ENCODE data around the gene VSX2. TPM values are rescaled to one million over a fixed set of nuclear protein-coding genes. Genes with fewer than 3 reads are reported as not detected.

The VSX2 gene
- total RNA-seq, 1 donor from 2014 or later, result not detected

- Mint-ChIP-seq H3K4me3 (ENCODE audit: unreplicated experiment) (no peak overlapping the region), H3K27me3 (ENCODE audit: low read depth) (no peaks in the 10 kb centered on the region), H3K4me1 (ENCODE audit: low read depth) (no peaks in the 10 kb centered on the region), H3K36me3 (ENCODE audit: low read depth) (peaks cover 23% of the 10 kb centered on the region), H3K27ac (ENCODE audit: unreplicated experiment) (no peak overlapping the region), H3K9me3 (ENCODE audit: low read depth) (no peaks in the 10 kb centered on the region)
- no peak for TF ChIP-seq CTCF (IDR thresholded peaks at IDR 0.05)
- no peak for DNase-seq (ENCODE audit: low spot score)
Measured at GRCh38 chr14:74292061-74292460, 52.8 kb downstream of the VSX2 start.

DNA sequence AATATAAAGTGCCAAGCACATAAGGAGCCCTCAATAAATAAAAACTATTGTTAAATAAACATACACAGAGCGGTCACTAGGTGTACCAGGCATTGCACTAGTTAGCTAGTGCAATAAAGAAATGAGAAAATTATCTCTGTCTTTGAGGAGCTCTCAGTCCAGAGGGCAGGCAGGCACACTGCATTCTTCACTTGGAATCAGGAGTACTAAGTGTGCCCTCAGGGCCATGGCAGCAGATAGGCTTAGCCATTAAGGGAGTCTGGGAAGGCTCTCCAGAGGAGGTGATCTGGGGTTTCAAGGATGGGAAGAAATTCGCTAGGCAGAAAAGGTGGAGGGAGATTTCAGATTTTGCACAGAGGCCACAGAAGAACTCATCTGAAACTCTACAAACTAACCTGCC, 54.4 kb downstream of the VSX2 start:
- no peaks in the 10 kb centered on the region for H3K27me3 Mint-ChIP-seq (ENCODE audit: low read depth)

DNA sequence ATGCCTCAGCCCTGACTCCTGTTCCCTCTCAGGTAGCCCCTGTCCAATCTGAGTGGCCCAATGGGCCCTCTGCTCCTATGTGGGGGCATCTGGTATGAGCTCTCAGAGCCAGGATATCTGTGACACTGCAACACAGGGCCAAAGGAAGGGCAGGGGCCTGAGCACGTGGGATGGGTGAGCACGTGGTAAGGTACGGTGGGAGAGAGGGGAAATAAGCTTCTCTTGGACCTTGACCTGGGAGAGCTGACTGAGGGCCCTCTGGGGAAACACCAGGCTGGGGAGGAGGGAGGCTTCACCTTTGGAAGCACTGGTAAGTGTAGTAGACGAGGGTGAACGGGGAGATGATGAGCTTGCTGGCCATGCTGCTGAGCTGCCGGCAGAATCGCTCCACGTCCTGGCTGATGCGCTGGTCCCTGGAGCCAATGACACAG, 56.8 kb downstream of the VSX2 start:
- Mint-ChIP-seq H3K27ac (ENCODE audit: unreplicated experiment) (no peak overlapping the region), H3K36me3 (ENCODE audit: low read depth) (peaks cover 30% of the 10 kb centered on the region), H3K27me3 (ENCODE audit: low read depth) (no peaks in the 10 kb centered on the region), H3K4me3 (ENCODE audit: unreplicated experiment) (no peak overlapping the region), H3K4me1 (ENCODE audit: low read depth) (peaks cover 11% of the 10 kb centered on the region), H3K9me3 (ENCODE audit: low read depth) (no peaks in the 10 kb centered on the region)
- no peak for DNase-seq (ENCODE audit: low spot score)
- TF ChIP-seq CTCF (IDR thresholded peaks at IDR 0.05), result no peak

More for the DNA sequence above, 54.4 kb downstream of the VSX2 start:
- no peaks in the 10 kb centered on the region for H3K9me3 Mint-ChIP-seq (ENCODE audit: low read depth)
- no peak for TF ChIP-seq CTCF (IDR thresholded peaks at IDR 0.05)
- no peak for DNase-seq (ENCODE audit: low spot score)
- no peak overlapping the region for H3K27ac Mint-ChIP-seq (ENCODE audit: unreplicated experiment)
- peaks cover 1% of the 10 kb centered on the region for H3K4me1 Mint-ChIP-seq (ENCODE audit: low read depth)
- no peak overlapping the region for H3K4me3 Mint-ChIP-seq (ENCODE audit: unreplicated experiment)
- H3K36me3 Mint-ChIP-seq (ENCODE audit: low read depth), result peaks cover 29% of the 10 kb centered on the region

DNA sequence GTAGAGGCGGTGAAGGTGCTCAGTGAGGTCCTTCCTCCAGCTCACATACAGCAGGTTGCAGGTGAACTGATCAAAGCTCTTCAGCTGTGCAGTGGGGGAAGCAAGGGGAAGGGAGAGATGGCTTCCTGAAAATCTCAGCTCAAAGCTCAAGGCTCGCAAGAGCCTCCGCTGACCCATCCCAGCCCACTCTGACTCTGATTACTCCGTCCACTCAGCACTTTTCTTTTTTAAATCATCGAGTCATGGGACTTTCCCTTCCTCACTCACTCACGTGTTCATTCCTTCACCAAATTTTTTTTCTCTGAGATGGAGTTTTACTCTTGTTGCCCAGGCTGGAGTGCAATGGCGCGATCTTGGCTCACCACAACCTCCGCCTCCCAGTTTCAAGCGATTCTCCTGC, 58.7 kb downstream of the VSX2 start:
- H3K9me3 Mint-ChIP-seq (ENCODE audit: low read depth), result no peaks in the 10 kb centered on the region
- peaks cover 21% of the 10 kb centered on the region for H3K36me3 Mint-ChIP-seq (ENCODE audit: low read depth)
- no peak overlapping the region for H3K4me3 Mint-ChIP-seq (ENCODE audit: unreplicated experiment)
- H3K27ac Mint-ChIP-seq (ENCODE audit: unreplicated experiment), result no peak overlapping the region
- TF ChIP-seq CTCF (IDR thresholded peaks at IDR 0.05), result no peak
- H3K4me1 Mint-ChIP-seq (ENCODE audit: low read depth), result peaks cover 22% of the 10 kb centered on the region
- DNase-seq (ENCODE audit: low spot score), result no peak
- H3K27me3 Mint-ChIP-seq (ENCODE audit: low read depth), result no peaks in the 10 kb centered on the region

GRCh38 chr14:74299061-74299545, 59.9 kb downstream of the VSX2 start:
- no peak for TF ChIP-seq CTCF (IDR thresholded peaks at IDR 0.05)
- Mint-ChIP-seq H3K36me3 (ENCODE audit: low read depth) (peaks cover 19% of the 10 kb centered on the region), H3K4me1 (ENCODE audit: low read depth) (peaks cover 28% of the 10 kb centered on the region), H3K4me3 (ENCODE audit: unreplicated experiment) (no peak overlapping the region), H3K9me3 (ENCODE audit: low read depth) (no peaks in the 10 kb centered on the region), H3K27me3 (ENCODE audit: low read depth) (no peaks in the 10 kb centered on the region), H3K27ac (ENCODE audit: unreplicated experiment) (no peak overlapping the region)
- DNase-seq (ENCODE audit: low spot score), result no peak

Data from chondrocyte (in vitro differentiated cells).